ENCODE data around the gene PRX. TPM values are rescaled to one million over a fixed set of nuclear protein-coding genes. Genes with fewer than 3 reads are reported as not detected.
"Not testable (repeated sequence)": the region's sequence is repeated elsewhere in the genome, so short reads cannot be mapped to it uniquely, and the experiment has no call there.

The PRX gene
- polyA plus RNA-seq, 1 donor: 10.4 TPM

DNA sequence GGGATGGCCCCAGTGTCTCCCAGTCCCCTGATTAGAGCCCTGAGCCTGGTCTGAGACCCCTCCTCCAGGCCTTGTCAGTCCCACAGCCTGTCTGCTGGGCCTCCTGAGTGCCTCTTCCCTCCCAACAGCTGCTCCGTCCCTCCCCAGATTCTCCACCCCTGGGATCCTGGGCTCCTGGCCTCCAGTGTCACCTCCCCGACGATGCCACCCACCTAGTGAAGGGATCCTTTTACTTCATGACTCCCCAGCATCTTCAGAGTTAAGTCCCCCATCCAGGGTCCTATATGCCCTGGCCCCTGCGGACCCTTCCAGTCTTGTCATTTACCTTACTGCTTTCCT, 4.4 kb upstream of the PRX start:
- no peak for DNase-seq

DNA sequence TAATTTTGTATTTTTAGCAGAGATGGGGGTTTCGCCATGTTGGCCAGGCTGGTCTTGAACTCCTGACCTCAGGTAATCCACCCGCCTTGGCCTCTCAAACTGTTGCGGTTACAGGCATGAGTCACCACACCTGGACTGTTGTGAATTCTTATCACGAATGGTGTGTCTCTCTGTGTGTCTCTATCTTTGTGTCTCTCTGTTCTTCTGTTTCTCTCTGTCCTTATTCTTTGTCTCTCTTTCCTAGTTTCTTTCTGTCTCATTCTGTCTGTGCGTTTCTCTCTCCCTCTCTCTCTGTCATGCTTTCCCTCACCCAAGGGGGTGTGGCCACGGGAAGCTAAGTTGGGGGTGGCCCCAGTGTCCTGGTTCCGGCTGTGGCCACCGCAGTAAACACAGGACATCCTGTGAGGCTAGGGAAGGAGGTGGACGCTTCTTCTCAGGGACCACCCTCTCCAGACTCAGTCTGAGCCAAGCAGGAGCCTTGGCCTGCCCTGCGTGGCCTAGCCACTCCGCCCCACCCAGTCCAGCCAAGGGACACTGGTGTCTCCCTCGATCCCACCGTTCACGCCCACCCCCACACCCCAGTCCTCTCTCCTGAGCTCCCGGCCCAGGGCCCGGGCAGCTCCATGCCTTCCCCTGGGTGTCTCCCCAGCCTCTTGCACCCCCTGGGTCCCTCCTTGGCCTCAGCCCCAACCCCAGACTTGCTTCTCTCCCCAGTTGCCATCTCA, 3.9 kb upstream of the PRX start:
- no peak for DNase-seq

DNA sequence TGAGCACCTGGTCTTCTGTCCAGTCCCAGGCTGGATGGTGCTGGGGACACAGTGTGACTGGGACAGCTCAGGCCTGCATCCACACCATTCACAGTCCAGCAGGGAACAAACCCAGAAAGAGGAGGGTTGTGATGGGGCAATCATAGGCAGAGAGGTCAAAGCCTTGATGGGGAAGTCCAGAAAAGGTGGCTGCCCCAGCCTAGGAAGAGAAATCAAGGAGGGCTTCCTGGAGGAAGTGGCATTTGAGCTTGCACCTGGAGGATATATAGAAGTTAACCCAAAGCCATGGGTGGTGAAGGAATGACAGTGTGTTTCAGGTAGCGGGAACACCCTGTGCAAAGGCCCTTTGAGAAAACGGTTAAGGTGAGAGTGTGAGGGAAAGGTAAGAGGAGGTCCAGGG, 2.6 kb upstream of the PRX start:
- DNase-seq: no peak

DNA sequence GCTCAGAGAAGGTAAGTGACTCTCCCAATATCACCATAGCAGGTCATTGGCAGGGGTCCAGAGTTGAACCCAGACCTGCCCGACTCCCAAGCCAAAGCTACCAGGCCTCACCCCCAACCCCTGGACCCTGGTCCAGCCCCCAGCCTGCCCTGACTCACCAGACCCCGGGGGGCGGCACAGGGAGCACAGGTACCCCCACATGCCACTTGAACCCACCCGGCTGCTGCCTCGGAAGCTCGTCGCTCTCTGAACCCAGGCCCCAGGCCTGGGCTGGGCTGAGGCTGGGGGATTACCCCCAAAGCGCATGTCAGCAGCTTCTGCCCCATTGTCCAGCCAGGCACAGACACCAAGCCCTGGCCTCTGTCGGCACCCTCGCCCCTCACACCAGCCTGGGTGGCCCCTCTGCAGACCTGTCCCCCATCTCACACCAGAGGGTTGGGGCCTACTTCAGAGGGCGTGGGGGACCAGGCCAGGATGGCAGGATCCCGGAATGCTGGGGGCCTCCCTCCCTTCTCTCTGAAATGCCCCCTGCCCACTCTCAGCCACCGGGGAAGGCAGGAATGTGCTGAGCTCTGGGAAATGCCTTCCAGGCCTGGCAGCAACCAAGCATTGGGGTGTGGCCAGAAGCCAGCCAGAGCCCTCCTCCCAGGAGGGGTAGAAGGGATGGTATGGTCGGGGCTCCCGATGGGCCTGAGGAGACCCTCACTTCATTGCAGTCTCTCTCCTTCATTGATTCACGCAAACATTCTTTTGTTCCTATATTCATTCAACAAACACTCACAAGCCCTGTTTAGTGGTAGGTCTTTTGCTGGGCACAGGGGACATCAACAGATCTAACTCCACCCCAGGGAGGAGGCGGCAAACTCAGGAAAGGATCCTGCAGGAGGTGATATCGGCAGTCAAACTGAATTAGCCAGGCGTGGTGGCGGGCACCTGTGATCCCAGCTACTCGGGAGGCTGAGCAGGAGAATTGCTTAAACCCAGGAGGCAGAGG, 1.7 kb upstream of the PRX start:
- no peak for DNase-seq

DNA sequence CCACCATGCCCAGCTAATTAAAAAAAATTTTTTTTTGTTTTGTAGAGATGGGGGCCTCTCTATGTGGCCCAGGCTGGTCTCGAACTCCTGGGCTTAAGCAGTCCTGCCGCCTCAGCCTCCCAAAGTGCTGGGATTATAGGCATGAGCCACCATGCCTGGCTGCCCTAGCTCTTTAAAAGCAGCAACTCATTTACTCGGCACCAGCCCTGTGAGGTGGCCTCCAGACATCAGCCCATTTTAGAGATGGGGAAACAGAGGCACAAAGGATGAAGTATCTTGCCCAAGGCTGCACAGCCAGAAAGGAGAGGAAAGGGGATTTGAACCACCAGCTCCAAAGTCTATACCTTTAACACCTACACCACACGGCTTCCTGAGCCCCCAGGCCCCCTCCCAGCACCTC, 312 bp downstream of the PRX start:
- no peak for DNase-seq

DNA sequence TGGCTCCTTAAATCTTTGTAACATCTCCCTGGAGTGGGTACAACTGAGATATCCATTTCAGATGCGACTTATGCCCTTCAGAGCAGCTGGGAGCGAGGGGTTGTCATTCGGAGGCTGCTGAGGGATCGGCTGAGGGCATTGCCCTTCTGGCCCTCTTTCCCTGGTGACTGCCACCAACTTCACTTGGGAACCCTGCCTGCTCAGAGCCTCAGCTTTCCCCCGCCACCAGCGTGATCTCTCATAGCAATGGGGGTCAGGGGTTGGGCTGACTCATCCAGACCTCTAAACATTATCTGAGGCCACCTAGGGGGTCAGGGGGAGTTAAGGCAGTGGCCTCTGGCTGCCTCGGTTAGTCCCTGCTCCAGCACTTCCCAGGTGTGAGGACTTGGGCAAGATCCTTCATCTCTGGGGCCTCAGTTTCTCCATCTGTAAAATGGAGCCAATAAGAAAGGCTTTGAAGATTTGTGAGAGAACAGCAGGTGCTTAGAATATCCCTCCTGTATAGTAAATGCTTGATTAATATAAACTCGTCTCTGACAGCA, 1.1 kb downstream of the PRX start:
- no peak for DNase-seq

DNA sequence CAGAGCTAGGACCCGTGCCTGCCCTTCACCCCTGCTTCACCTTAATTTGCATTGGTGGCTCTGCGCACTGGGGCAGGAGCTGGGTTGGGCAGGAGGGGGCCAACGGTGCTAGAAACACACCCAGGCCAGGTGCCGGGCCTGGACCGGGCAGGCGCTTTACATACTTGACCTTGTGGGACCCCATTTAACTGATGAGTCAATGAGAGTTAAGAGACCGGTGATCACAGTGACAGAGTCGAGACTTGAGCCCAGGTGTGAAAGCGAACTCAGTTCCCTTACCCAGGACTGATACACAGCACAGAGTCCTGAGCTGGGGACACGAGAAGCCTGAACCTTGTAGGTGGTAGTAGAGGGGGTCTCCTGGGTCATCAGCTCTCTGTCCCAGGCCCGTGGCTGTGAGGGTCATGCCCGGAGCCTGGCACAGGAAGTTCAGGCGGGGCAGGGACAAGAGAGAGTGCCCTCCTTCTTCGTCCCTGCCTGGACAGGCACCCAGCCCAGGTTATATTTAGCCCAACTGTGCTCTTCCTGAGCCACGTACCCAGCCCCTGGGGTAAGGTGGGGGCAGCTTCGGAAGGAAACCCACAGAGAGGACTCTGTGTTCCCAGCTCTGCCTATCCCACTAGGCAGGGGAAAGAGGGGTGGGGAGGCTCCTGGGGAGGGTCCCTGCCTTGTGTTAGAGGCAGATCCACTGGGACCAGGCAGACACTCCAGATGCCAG, 1.9 kb downstream of the PRX start:
- DNase-seq: no peak

DNA sequence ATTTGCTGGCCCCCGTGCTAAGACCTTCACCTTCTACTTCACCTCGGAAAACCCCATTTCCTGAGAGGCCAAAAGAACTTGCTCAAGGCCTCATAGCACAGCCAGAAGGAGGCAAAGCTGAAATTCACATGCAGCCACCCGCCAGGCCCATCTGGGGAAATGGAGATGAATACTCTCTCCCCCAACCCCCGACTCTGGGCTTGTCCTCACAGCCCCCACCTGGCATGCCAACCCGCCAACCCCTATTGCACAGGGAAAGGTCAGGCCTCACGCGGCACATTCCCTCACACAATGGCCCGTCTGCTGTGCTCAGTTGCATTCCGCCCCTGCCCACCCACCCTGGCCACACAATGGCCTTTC, 3.2 kb downstream of the PRX start:
- DNase-seq: no peak

DNA sequence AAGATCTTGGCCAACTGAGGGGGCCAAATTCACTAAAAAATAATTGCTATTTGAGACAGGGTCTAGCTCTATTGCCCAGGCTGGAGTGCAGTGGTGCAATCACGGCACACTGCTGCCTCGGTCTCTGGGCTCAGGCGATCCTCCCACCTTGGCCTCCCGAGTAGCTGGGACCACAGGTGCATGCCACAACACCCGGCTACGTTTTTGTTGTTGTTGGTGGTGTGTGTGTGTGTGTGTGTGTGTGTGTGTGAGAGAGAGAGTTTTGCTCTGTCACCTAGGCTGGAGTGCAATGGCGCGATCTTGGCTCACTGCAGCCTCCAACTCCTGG, 4.6 kb downstream of the PRX start:
- not testable (repeated sequence) for DNase-seq

DNA sequence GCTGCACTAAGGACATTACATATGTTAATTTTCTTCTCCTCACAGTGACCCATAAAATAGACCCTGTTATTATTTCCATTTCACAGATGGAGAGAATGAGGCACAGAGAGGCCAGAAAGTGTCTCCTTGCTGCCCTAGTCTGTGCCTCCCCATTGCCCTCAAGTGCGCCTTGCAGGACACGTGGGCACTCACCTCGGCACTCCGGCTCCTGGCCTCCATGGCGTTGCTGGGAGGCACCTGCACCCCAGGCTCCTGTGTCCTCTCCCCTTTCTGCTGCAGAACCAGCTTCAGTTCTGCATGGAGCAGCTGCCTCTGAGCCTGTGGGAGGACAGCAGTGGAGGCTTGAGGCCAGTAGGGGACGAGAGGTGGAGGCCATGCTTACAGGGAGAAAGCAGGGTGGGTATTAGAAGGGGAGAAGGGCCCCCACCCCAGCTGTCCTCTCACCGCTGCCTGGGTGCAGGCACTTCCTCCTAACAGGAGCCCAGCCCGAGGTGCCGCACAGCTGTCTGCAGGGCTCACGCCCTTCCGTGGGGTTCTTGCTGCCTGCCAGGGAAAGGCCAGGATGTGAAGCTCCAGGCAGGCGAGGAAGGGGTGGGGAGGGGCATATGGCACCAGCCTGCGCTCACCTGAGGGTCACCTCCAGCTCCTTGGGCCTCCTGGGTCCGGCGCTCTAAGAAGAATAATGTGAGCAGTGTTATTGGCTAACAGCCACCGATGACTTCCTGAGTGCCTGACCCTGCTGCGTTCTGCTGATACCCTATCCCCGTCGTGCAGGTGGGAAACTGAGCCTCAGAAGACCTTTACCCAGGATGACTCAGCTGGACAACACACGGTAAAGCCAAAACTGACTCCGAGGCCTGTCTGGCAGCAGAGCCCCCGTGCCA, 5.2 kb downstream of the PRX start:
- DNase-seq: no peak

DNA sequence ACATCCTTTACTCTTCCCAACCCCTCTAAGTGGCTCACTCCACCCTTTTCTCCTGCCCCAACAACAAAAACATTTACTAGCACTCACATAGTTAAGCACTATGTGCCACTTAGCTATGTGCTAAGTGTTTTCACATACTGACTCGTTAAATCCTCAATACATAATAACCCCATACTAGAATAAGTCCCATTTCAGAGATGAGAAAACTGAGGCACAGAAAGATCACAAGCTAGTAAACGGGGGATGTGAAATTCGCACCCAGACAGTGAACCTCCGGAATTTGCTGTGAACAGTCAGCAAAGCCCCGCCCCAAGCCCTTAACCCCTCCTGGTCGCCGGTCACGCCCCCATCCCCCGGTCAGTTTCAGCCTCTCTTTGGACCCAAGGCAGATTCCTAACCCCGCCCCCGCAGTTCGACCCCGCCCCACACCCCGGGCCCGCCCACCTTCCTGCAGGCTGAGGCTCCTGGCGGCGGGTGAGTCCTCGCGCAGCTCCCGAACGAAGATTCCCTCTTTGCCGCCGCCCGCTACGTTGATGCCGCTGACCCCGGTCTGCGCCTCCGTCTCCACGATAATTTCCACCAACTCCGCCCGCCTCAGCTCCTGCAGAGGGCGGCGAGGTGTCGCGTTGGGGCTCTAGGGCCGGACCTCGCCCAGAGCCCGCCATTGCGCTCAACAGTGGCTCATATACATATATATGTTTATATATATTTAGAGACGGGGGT, 9.8 kb downstream of the PRX start:
- peak; percentile 78 for DNase-seq

DNA sequence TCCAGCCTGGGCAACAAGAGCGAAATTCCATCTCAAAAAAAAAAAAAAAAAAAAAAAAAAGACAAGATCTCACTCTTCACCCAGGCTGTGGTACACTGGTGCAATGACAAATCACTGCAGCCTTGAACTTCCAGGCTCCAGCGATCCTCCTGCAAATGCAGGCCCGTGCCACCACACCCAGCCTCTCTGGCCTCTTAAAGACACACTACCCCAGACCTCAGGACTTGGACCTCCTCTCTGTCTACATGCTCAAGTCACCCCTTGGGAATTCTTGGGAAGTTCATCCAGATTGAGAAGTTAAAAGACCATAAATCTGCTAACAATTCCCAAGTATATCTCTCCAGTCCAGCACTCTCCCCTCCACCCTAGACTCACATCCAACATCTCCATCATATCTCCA, 12.6 kb downstream of the PRX start:
- DNase-seq: no peak

DNA sequence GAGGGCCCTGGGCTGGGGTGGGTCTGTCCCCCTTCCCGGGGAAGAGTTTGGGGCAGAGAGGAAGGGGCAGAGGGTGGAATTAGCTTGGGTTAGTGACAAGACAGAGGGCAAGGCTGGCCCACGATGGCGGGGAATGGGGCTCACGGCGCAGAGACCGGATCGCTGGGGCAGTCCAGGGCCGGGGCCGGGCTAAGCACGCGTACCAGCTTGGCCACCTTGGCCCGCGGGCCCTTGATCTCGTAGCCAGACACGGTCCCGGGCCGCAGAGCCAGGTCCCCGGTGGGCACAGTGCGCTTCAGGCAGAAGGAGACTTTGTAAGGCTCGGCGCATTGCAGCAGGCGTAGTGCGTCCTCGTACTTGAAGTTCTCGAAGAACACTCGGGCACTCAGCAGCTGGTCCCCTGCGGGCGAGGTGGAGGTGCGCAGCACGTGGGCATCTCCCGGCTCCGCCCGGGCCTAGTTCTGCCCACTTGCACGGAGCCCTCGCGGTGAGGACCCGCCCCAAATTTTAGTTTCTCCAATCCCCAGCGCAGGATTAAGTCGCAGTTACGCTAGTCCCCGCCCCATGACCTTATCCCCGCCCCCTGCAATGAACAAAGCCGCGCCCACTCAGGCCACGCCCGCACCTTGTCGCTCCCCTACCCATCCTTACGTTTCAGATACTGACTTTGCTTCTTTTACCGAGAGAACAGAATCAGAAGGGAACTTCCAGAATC, 14.6 kb downstream of the PRX start:
- DNase-seq: peak; percentile 54

DNA sequence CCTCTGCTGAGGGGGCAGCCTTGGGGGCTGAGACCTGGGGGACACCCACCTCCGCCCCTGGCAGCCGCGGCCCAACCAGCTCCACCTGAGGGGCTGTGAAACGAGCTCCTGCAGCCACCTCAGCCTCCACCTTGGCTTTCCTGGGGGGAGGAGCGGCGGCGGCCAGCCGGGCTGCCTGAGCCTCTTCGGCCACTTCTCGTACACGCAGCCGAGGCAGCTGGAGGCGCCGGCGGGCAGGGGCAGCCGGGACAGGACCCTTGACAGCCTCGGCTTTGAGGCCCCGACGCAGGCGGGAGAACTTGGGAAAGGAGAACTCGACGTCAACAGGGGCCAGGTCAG, 15.6 kb downstream of the PRX start:
- DNase-seq: no peak

DNA sequence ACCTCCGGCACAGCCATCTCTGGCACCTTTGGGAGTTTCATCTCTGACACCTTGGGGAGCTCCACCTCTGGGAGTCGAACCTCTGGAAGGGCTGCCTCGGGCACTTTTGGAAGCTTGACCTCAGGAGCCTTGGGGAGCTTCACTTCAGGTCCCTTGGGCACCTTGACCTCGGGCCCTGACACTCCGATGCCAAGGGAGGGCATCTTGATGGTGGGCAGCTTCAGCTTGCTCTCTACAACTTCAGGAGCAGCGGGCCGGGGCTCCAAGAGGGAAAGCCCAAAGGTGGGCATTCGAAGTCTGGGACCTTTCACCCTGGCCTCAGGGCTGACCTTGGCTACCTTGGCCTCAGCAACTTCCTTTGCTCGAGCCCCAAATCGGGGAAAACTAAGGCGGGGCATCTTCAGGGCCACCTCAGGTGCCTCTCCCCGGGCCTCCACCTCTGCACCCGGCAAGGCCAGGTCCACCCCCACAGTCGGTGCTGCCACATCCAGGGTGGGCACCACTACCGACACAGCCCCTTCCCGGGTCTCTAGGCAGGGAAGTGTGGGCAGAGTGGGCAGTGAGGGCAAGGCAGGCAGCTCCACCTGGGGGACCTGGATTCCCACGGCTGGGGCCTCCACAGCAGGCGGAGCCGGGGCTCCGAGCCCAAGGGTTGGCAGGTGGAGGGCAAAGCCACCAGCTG, 16.2 kb downstream of the PRX start:
- no peak for DNase-seq

DNA sequence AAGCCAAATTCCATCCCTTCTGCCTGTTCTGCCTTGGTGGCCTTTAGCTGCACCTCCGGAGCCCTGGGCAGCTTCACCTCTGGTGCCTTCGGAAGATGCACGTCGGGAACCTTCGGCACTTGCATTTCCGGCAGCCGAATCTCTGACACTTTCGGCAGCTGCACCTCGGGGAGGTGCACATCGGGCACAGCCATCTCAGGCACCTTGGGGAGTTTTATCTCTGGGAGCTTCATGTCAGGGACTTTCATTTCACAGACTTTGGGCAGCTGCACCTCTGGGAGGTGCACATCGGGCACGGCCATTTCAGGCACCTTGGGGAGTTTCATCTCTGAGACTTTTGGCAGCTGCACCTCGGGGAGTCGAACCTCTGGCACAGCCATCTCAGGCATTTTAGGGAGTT, 17.2 kb downstream of the PRX start:
- no peak for DNase-seq

DNA sequence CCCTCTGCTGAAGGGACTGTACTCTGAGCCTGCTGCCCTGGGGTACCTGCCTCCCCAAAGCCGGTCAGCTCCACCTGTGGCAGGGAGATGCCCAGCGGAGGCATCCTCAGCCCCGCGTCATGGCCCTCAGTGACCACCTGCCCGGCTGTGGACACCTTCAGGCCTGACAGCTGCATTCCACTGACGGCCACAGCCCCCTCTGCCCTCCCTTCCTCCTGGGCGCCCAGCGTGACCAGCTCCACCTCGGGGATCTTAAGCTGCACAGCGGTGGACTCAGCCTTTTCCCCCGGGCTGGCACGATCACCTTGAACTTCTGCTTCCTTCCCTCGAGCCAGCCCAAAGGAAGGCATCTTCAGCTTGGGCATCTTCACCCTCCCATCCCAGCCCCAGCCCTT, 18.4 kb downstream of the PRX start:
- no peak for DNase-seq

DNA sequence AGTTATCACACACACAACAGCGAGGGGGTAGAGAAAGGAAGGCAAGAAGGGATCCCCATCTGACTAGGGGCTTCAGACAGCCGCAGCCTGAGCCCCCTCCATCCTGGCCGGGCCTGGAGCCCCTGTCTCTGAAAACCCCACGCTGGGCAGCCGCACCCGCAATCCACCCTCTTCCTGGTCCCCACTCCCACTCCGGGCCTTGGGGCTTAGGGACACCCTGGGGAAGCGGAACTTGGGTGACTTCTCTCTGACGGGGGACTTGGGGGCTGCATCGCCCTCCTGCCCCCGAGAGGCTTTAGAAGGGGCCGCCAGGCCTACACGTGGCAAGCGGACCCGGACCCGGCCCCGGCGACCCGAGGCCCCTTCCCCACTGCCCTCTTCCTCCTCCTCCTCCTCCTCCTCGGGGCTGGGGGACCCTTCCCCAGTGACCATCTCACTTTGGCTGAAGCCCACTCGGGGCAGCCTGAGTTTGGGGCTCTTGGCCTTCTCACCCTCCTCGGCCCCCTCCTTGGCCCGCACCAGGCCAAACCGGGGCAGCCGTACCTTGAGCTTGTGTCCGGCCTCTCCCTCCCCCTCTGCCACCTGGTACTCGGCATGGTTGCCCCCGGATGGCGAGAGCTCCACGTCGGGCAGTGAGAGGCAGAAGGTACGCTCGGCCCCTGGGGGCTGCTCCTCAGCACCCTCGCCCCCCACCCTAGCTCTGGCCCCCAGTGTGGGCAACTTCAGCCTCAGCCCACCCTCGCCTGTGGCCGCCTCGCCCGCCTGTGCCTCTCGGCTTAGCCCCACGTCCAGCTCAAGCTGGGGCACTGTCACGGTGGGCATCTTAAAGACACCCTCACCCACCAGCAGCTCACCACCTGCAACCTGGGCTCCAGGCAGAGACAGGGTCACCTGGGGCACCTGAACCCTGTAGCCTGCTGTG, 19.0 kb downstream of the PRX start:
- no peak for DNase-seq
